Kidney (tissue), 14 donors: ENCODE measurements around the gene RAVER1. TPM values are rescaled to one million over a fixed set of nuclear protein-coding genes. Genes with fewer than 3 reads are reported as not detected.

Experiments
- DNase-seq, 5 donors: peaks; one replicate each; pipeline ENCODE4 v3.0.0-alpha.2; 2013 to 2020
- FAIRE-seq: peaks from 2 replicates; lab custom pipeline; 2012; peaks lifted over from hg19 to GRCh38; lab: Jason Lieb, UNC
- H3K27ac ChIP-seq, 2 donors: one replicate each; pipeline ENCODE4 v1.7.0; 2013; ENCODE audit warnings: low read depth in 2 of 2, low read length in 2 of 2, inconsistent platforms in 1 of 2
- H3K27me3 ChIP-seq: one replicate; pipeline ENCODE4 v1.7.1; 2013; ENCODE audit warnings: low read length, inconsistent platforms; ENCODE audit not compliant: control insufficient read depth, insufficient read depth
- H3K36me3 ChIP-seq, 3 donors: one replicate each; pipeline versions ENCODE4 v1.7.0 to v1.7.1; 2013; ENCODE audit warnings: low read length in 3 of 3, control low read depth in 1 of 3, inconsistent platforms in 1 of 3; ENCODE audit not compliant: insufficient read depth in 3 of 3, control insufficient read depth in 2 of 3
- H3K4me1 ChIP-seq, 3 donors: one replicate each; pipeline versions ENCODE4 v1.7.0 to v1.7.1; 2013; ENCODE audit warnings: low read length in 3 of 3, inconsistent platforms in 1 of 3, low read depth in 1 of 3; ENCODE audit not compliant: control insufficient read depth in 2 of 3, insufficient read depth in 2 of 3
- H3K4me3 ChIP-seq, 3 donors: one replicate each; pipeline versions ENCODE4 v1.7.0 to v1.8.1; 2013; ENCODE audit warnings: low read length in 3 of 3, control low read depth in 1 of 3, inconsistent platforms in 1 of 3
- H3K9ac ChIP-seq, 3 donors: one replicate each; pipeline versions ENCODE4 v1.7.0 to v1.7.1; 2013; ENCODE audit warnings: low read length in 3 of 3, control low read depth in 1 of 3, inconsistent platforms in 1 of 3
- H3K9me3 ChIP-seq, 3 donors: one replicate each; pipeline versions ENCODE4 v1.7.0 to v1.7.1; 2013; ENCODE audit warnings: low read length in 3 of 3, control low read depth in 1 of 3, inconsistent platforms in 1 of 3; ENCODE audit not compliant: control insufficient read depth in 2 of 3, insufficient read depth in 1 of 3
- CTCF ChIP-seq: IDR thresholded peaks from 3 replicates; pipeline ENCODE4 v1.5.1; 2012; ENCODE audit warnings: mild to moderate bottlenecking, moderate library complexity, borderline replicate concordance; ENCODE audit not compliant: insufficient read depth; ENCODE audit errors: extremely low read depth
- intact Hi-C: fragments of 100-400 bp; cut with DNase I; formaldehyde crosslinking; loops from one replicate; pipeline ENCODE4 v1.11.1; 2022
- polyA plus RNA-seq: library from polyadenylated mRNA; stranded (reverse); fragments of 350-450 nt; fragmentation: Illumina TruSeq; extraction: RNeasy Lipid Tissue Mini Kit (QIAGEN cat#74804); gene quantifications from one replicate; pipeline ENCODE4 v1.2.3, GENCODE V29; 2014; ENCODE audit warnings: low read depth, low replicate concordance; ENCODE audit not compliant: insufficient read depth
- total RNA-seq: library from RNA; stranded (reverse); fragmentation: NEBNext Ultra II Directional; extraction: Animal tissue kit (Norgen Biotek cat#: 25700); gene quantifications from one replicate; pipeline ENCODE4 v1.2.1, GENCODE V29; 2021
- donor health status: control.
- donor health status: control.
- donor health status: control.
- donor health status: control.
- donor health status: control.
- donor health status: DM: yes; HTN: yes; CAD: no.
- donor health status: Normal renal cell carcinoma (clear cell type).

Gene RAVER1
- total and polyA plus RNA-seq, 2 donors from 2014 or later = 9.1 to 38.4 TPM

- H3K27ac ChIP-seq = no peak overlapping the region
- DNase-seq (no peak), FAIRE-seq (no peak)
- no peaks in the 10 kb centered on the region for H3K9me3 ChIP-seq
- H3K27me3 ChIP-seq = no peaks in the 10 kb centered on the region
- H3K9ac ChIP-seq = no peak overlapping the region
- TF ChIP-seq CTCF = no peak
- no peak overlapping the region for H3K4me3 ChIP-seq
- intact Hi-C loops = no loop called here
- H3K36me3 ChIP-seq = peaks cover 4 to 23% (median 14%) of the 10 kb centered on the region in 3 donors
- H3K4me1 ChIP-seq = peaks cover 0 to 19% (median 6%) of the 10 kb centered on the region in 3 donors
Observed at GRCh38 chr19:10329555-10329954, 3.8 kb downstream of the RAVER1 start.

GRCh38 chr19:10328558-10329429 is 4.5 kb downstream of the RAVER1 start:
- no peak for TF ChIP-seq CTCF
- no peak for DNase-seq
- Histone ChIP-seq H3K27ac (no peak overlapping the region), H3K9ac (no peak overlapping the region), H3K4me3 (no peak overlapping the region), H3K4me1 (peaks cover 0 to 12% (median 6%) of the 10 kb centered on the region in 3 donors), H3K36me3 (peaks cover 4 to 23% (median 14%) of the 10 kb centered on the region in 3 donors), H3K9me3 (no peaks in the 10 kb centered on the region), H3K27me3 (no peaks in the 10 kb centered on the region)
- no peak for FAIRE-seq
- intact Hi-C loops = no loop called here

- Histone ChIP-seq H3K4me3 (no peak overlapping the region), H3K9me3 (no peaks in the 10 kb centered on the region), H3K4me1 (peaks cover 0 to 8% (median 6%) of the 10 kb centered on the region in 3 donors), H3K36me3 (peaks cover 4 to 23% (median 14%) of the 10 kb centered on the region in 3 donors), H3K27ac (no peak overlapping the region), H3K9ac (no peak overlapping the region), H3K27me3 (no peaks in the 10 kb centered on the region)
- FAIRE-seq = no peak
- TF ChIP-seq CTCF = no peak
- intact Hi-C loops = no loop called here
- no peak for DNase-seq
Observed at GRCh38 chr19:10327793-10328192, 5.5 kb downstream of the RAVER1 start.
